AG09319 (cell line): ENCODE results near the gene GABRB2.

ENCODE experiments used
- DNase-seq: peaks from one replicate; pipeline ENCODE4 v3.0.0-alpha.2; 2010; ENCODE audit warnings: low read depth; ENCODE audit errors: extremely low read depth
- TF ChIP-seq, protein P1 (sequence below): IDR thresholded peaks from 2 replicates; pipeline ENCODE4 v1.5.1; 2011; ENCODE audit warnings: low read depth, mild to moderate bottlenecking, inconsistent platforms, low read length, moderate library complexity

Gene GABRB2

DNA sequence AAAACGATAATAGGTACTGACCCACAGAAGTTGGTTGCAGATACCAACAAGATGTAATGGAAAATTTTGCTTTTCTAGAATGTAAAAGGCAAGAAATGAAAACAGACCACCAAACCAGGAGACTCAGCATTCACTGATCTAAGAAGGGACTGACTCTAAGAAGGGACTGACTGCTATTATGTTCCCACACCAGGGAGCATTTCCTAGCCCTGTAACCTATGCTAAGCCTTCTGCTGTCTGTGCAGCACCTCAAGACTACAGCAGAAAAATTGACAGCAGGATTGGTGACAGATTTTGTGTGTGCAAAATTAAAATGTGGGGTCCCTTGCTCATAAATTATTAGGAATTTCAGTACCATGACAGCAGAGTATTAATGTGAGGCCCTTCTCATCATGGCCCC is 154.8 kb downstream of the GABRB2 start:
- TF ChIP-seq, protein P1, sequence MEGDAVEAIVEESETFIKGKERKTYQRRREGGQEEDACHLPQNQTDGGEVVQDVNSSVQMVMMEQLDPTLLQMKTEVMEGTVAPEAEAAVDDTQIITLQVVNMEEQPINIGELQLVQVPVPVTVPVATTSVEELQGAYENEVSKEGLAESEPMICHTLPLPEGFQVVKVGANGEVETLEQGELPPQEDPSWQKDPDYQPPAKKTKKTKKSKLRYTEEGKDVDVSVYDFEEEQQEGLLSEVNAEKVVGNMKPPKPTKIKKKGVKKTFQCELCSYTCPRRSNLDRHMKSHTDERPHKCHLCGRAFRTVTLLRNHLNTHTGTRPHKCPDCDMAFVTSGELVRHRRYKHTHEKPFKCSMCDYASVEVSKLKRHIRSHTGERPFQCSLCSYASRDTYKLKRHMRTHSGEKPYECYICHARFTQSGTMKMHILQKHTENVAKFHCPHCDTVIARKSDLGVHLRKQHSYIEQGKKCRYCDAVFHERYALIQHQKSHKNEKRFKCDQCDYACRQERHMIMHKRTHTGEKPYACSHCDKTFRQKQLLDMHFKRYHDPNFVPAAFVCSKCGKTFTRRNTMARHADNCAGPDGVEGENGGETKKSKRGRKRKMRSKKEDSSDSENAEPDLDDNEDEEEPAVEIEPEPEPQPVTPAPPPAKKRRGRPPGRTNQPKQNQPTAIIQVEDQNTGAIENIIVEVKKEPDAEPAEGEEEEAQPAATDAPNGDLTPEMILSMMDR = no peak
- DNase-seq = no peak

DNA sequence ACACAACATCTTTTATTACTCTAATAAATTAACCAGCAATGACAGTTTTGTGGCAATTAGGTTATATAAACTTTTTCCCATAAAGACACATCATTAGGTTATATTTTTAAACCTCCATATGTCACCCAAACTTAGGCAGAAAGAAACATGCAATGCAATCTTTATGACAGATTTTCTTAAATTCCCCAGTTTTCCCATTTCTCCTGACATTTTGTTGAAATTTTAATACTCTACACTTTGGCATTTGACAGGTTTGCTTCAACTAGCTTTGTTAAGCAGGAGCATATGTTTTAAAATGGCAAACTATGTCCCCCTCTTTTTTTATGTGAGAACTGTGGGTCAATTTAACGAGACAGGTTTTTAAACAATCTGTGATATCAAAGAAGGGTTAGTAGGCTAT is 155.5 kb downstream of the GABRB2 start:
- TF ChIP-seq, protein P1 = no peak
- no peak for DNase-seq

DNA sequence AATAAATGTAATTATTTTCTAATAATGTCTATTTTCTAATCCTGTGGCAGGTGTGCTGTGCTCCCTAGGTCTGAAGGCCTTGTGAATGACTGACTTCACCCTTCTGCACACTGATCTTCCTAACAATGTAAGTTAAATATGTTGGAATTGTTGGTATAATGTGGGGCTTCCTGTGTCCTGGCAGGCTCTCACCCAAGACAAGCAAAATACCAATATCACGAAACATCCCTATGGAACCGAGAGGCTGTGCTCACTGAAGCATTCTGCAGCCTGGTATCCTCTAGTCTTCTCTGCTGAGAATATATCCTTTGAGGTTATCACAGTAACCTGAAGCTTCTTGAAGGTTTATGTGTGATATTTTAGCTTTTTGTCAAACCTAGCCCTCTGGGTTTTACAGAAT is 159.4 kb downstream of the GABRB2 start:
- DNase-seq = no peak
- TF ChIP-seq, protein P1 = no peak

DNA sequence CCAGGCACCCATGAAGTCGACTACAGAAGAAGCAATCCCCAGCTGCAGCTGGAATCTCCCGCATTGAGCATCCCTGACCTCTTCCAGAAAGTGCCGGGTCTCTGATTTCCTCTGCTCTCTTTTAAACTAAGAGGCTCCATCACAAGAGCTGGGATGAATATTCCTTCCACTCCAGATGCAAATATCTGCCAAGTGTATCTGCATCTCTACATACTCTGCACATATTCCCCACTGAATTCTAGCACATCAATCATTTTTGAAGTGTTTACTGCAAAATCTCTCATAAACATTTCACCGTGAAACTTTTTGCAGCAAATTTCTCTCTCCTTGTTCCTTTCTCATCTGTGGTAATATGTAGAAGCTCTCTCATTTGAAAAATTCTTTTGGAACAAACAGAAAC is 161.5 kb downstream of the GABRB2 start:
- TF ChIP-seq, protein P1 = no peak
- no peak for DNase-seq

DNA sequence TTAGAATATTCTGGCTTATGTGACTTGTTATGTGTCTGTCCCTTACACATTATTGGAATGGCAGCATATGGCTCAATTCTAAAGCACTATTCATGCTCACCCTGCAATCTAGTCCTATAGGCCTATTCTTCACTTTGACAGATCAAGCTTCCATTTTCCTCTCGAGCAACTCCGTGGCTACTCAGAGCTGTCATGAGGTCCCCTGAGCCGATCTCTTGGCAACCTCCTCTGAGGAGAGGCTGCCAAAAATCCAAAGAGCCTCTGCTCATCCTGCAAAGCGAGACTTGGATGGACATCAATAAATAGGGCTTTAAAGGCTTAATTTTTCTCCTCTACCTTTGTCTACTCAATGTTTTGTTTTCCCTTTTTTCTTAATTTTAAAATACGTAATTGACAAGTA is 163.8 kb downstream of the GABRB2 start:
- TF ChIP-seq, protein P1 = no peak
- DNase-seq = no peak

DNA sequence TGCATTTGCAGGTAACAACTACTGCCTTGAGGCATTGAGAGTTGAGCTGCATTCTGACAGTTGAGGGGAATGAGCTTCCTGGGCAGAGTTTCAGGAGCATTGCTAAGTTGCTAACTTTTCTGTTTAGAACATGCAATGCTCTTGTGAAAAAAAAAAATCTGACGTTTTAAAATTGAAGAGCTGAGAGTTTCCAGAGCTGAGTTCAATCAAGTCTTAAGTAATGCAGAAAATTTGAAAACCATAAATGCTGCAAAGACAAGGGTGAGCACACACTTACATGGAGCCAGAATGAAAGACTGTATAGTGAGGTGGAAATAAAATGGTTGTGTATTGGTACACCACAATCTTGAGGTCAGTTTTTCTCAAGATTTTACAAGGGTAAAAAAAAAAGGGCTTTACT is 166.0 kb downstream of the GABRB2 start:
- TF ChIP-seq, protein P1 = no peak
- DNase-seq = no peak

DNA sequence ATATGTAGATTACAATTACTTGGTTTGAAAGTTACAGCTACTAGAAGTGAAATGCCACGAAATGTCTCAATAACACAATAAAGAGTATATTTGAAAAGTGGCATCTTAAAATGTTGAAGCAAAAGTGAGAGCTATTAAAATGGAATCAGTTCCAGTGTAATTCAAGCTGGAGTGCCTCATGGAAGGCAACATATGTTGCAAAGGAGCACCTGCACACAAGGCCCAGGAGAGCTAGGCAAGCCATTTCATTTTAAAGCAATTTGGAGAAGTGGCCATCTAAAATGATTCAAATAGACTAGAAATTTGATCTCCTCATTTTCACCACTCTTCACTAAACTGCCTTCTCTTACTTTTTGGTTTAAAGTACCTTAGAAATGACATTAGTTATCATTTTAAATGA is 167.8 kb downstream of the GABRB2 start:
- TF ChIP-seq, protein P1 = no peak
- no peak for DNase-seq
